Activated CD8-positive, alpha-beta memory T cell treated with anti-CD3 and anti-CD28 coated beads for 36 hours (primary cell): ENCODE results near the gene KRTAP10-2. TPM values are rescaled to one million over a fixed set of nuclear protein-coding genes. Genes with fewer than 3 reads are reported as not detected.
"Not testable (repeated sequence)": the region's sequence is repeated elsewhere in the genome, so short reads cannot be mapped to it uniquely, and the experiment has no call there.

Experiments used
- CTCF ChIA-PET: fragments of 350-600 bp; sonication (Branson Sonifier 250); formaldehyde crosslinking; loops from one replicate; lab custom pipeline; 2021; ENCODE audit warnings: antibody characterized with exemption; lab: Charles Lee
- POLR2A ChIA-PET: fragments of 350-600 bp; sonication (Branson Sonifier 250); formaldehyde crosslinking; loops from one replicate; lab custom pipeline; 2021; ENCODE audit warnings: antibody characterized with exemption; lab: Charles Lee
- total RNA-seq, 2 experiments: library from RNA; stranded (reverse); gene quantifications; one replicate each; pipeline ENCODE4 v1.2.3, GENCODE V29; 2021

The KRTAP10-2 gene
- not detected for total RNA-seq

- ChIA-PET CTCF (no interaction called here), POLR2A (no interaction called here)
Observed at GRCh38 chr21:44551340-44551961, at the start of gene KRTAP10-2. Gene KRTAP10-2, minus strand, starts transcription at chr21:44551505. Its CDS starts 47 bp downstream, at chr21:44551458.

- CTCF ChIA-PET, POLR2A ChIA-PET: not testable (repeated sequence)
Observed at GRCh38 chr21:44601091-44601490, 49.8 kb upstream of the KRTAP10-2 start.

GRCh38 chr21:44600118-44600978 lies 49.0 kb upstream of the KRTAP10-2 start, which contains the start of gene KRTAP10-7:
Gene KRTAP10-7, plus strand, starts transcription at chr21:44600597. Its CDS starts 25 bp downstream, at chr21:44600622.
- CTCF ChIA-PET, POLR2A ChIA-PET: not testable (repeated sequence)

- ChIA-PET CTCF (no interaction called here), POLR2A (no interaction called here)
Observed at GRCh38 chr21:44599264-44600029, 48.1 kb upstream of the KRTAP10-2 start.

- CTCF ChIA-PET = no interaction called here
- POLR2A ChIA-PET = no interaction called here
Observed at GRCh38 chr21:44598061-44598460, 46.8 kb upstream of the KRTAP10-2 start.

GRCh38 chr21:44596068-44596725 lies 44.9 kb upstream of the KRTAP10-2 start:
- POLR2A ChIA-PET = no interaction called here
- CTCF ChIA-PET = no interaction called here

GRCh38 chr21:44595524-44595923 lies 44.2 kb upstream of the KRTAP10-2 start:
- POLR2A ChIA-PET = no interaction called here

GRCh38 chr21:44594406-44594916 lies 43.2 kb upstream of the KRTAP10-2 start:
- CTCF ChIA-PET = no interaction called here
- POLR2A ChIA-PET = no interaction called here

More at GRCh38 chr21:44595524-44595923, 44.2 kb upstream of the KRTAP10-2 start:
- CTCF ChIA-PET = no interaction called here

- CTCF ChIA-PET = no interaction called here
Observed at GRCh38 chr21:44593598-44594405, 42.5 kb upstream of the KRTAP10-2 start.

GRCh38 chr21:44592446-44593311 lies 41.4 kb upstream of the KRTAP10-2 start, which contains the start of gene KRTAP10-6:
Gene KRTAP10-6, minus strand, starts transcription at chr21:44592505. Its CDS starts 21 bp downstream, at chr21:44592484.
- ChIA-PET CTCF (no interaction called here), POLR2A (no interaction called here)

More at GRCh38 chr21:44593598-44594405, 42.5 kb upstream of the KRTAP10-2 start:
- POLR2A ChIA-PET = no interaction called here

GRCh38 chr21:44591801-44592130 lies 40.5 kb upstream of the KRTAP10-2 start:
- CTCF ChIA-PET, POLR2A ChIA-PET: not testable (repeated sequence)

- CTCF ChIA-PET, POLR2A ChIA-PET: not testable (repeated sequence)
Observed at GRCh38 chr21:44590897-44591800, 39.8 kb upstream of the KRTAP10-2 start.

- POLR2A ChIA-PET = no interaction called here
- CTCF ChIA-PET = no interaction called here
Observed at GRCh38 chr21:44590311-44590721, 39.0 kb upstream of the KRTAP10-2 start.

- POLR2A ChIA-PET = no interaction called here
Observed at GRCh38 chr21:44589586-44590305, 38.4 kb upstream of the KRTAP10-2 start.

GRCh38 chr21:44589094-44589493 lies 37.8 kb upstream of the KRTAP10-2 start:
- ChIA-PET CTCF (no interaction called here), POLR2A (no interaction called here)

More at GRCh38 chr21:44589586-44590305, 38.4 kb upstream of the KRTAP10-2 start:
- CTCF ChIA-PET = no interaction called here

- ChIA-PET CTCF (no interaction called here), POLR2A (no interaction called here)
Observed at GRCh38 chr21:44585892-44586291, 34.6 kb upstream of the KRTAP10-2 start.
